Measurements from ENCODE around the gene NLGN1. TPM values are rescaled to one million over a fixed set of nuclear protein-coding genes. Genes with fewer than 3 reads are reported as not detected.

Gene NLGN1
- total RNA-seq, 1 experiment from 2014 or later = not detected

DNA sequence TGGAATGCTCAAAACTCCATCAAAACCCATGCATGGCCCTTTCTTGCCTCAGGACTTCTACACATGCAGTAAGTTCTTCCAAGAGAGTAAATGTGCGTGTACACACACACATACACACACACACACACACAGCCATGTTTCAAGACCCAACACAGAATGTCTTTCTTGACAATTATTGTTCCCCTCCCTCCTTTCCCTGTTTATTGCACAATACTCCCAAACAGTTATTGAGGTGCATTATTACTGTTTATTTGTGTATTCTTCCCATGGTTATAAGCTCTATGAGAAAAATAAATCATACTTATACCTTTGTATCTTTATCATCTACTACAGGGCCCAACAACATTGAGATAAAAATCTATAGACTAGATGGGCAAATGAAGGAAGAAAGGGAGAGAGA, 937.8 kb downstream of the NLGN1 start:
- Histone ChIP-seq H3K4me1 (ENCODE audit: control insufficient read depth in 1 of 2, insufficient read depth in 2 of 2, low read length in 2 of 2) (peaks cover 0 to 2% of the 10 kb centered on the region in 2 experiments; a peak in 1 of 4 replicates), H3K4me3 (replicated peaks in 1 of 2; ENCODE audit: low read depth in 1 of 2, low read length in 2 of 2) (no peak overlapping the region), H3K9me2 (ENCODE audit: insufficient read depth) (no peaks in the 10 kb centered on the region), H3K27ac (ENCODE audit: low read depth, low read length) (no peak overlapping the region), H3K9ac (ENCODE audit: low read length) (no peak overlapping the region), H3K36me3 (ENCODE audit: control insufficient read depth in 1 of 2, insufficient read depth in 2 of 2, low read length in 2 of 2) (no peaks in the 10 kb centered on the region), H3K9me3 (ENCODE audit: control insufficient read depth in 1 of 2, insufficient read depth in 1 of 2, low read depth in 1 of 2, low read length in 2 of 2) (no peaks in the 10 kb centered on the region), H3K27me3 (ENCODE audit: insufficient read depth, low read length) (no peaks in the 10 kb centered on the region), H3K4me2 (ENCODE audit: low read length) (no peak overlapping the region), H4K20me1 (ENCODE audit: insufficient read depth) (no peaks in the 10 kb centered on the region), H3K79me2 (ENCODE audit: insufficient read depth, low read length) (no peaks in the 10 kb centered on the region), H2AFZ (ENCODE audit: low read depth, low read length, poor library complexity, severe bottlenecking) (no peak overlapping the region)
- TF ChIP-seq SIN3A (IDR thresholded peaks at IDR 0.05; ENCODE audit: low read depth) (no peak), REST (IDR thresholded peaks at IDR 0.05; ENCODE audit: low read depth) (no peak), CBX3 (IDR thresholded peaks at IDR 0.05; ENCODE audit: low read depth) (no peak), YY1 (IDR thresholded peaks at IDR 0.05; ENCODE audit: extremely low read depth, insufficient replicate concordance, low read depth, low read length) (no peak), RAD21 (IDR thresholded peaks at IDR 0.05; ENCODE audit: low read depth) (no peak)
- TF ChIP-seq, protein P1, sequence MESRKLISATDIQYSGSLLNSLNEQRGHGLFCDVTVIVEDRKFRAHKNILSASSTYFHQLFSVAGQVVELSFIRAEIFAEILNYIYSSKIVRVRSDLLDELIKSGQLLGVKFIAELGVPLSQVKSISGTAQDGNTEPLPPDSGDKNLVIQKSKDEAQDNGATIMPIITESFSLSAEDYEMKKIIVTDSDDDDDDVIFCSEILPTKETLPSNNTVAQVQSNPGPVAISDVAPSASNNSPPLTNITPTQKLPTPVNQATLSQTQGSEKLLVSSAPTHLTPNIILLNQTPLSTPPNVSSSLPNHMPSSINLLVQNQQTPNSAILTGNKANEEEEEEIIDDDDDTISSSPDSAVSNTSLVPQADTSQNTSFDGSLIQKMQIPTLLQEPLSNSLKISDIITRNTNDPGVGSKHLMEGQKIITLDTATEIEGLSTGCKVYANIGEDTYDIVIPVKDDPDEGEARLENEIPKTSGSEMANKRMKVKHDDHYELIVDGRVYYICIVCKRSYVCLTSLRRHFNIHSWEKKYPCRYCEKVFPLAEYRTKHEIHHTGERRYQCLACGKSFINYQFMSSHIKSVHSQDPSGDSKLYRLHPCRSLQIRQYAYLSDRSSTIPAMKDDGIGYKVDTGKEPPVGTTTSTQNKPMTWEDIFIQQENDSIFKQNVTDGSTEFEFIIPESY (IDR thresholded peaks at IDR 0.05; ENCODE audit: extremely low read depth, insufficient replicate concordance, low read length) = no peak
- no TSS peak for BruUV-seq (replicated peaks)
- CTCF ChIA-PET = no interaction called here
- intact Hi-C loops (cut with micrococcal nuclease) = no loop called here
- no peak for ATAC-seq
- no peak for DNase-seq (ENCODE audit: low read depth, low spot score)
- RAD21 ChIA-PET (ENCODE audit: low non-redundant PET in 1 of 2, low total read pairs in 2 of 2, uncharacterized antibody in 2 of 2, unreplicated experiment in 2 of 2) = no interaction called here
- POLR2A ChIA-PET = interaction anchor here (0.5 kb wide), 1 partner anchor 27 kb away, joined by 3 read pairs; no protein-coding TSS in a partner anchor
